Measurements from ENCODE around the gene OR4S2.

The OR4S2 gene

DNA sequence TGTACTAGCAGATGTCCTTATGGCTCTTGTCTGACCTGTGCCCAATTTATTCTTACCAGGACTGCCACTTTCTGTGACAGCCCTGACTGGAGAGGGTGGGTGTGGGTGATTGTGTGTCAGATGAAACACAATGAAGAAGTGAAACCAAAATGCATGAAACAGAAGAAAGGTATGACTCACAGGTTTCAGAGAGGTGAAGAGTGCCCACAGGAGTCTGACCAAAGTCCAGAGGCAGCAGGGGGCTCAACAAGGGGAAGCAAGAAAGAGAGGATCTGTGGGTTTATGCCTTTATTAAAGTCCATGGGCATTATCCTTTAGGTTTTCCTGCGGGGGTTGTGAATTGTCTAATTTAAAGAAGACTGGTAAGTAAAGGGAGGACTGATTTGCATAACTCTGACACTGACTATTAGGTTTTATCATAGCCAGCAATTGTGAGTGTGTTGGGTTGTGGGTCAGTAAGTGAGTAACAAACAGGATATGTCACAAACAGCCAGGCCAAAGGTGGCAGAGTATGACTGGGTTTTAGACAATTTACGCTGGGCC is 10.0 kb downstream of the OR4S2 start:
- H3K4me3 ChIP-seq (replicated peaks; ENCODE audit: low read depth, low read length), result no peak overlapping the region
- no peak for TF ChIP-seq CTCF (IDR thresholded peaks at IDR 0.05; ENCODE audit: low read length, missing control alignments)
- DNase-seq (ENCODE audit: low read depth), result no peak

DNA sequence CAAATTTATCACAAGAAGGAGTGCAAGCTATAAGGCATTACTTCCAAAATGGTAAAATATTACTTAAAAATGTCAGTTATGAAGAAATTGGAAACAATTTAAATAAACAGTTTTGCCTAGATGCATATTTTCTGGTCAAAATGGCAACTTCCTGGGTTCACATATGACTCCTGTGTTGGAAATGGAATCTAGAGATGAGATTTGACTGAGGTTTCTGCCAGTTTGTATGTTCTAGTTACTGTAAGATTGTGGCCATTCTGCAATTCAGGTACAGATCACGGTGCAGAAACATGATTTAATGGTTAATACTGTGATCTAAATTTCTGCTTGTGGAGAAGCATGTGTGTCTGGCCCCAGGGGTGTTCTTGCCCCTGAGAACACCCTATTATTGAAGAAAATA is 10.5 kb downstream of the OR4S2 start:
- TF ChIP-seq CTCF (IDR thresholded peaks at IDR 0.05; ENCODE audit: low read length, missing control alignments), result no peak
- no peak overlapping the region for H3K4me3 ChIP-seq (replicated peaks; ENCODE audit: low read depth, low read length)
- no peak for DNase-seq (ENCODE audit: low read depth)

DNA sequence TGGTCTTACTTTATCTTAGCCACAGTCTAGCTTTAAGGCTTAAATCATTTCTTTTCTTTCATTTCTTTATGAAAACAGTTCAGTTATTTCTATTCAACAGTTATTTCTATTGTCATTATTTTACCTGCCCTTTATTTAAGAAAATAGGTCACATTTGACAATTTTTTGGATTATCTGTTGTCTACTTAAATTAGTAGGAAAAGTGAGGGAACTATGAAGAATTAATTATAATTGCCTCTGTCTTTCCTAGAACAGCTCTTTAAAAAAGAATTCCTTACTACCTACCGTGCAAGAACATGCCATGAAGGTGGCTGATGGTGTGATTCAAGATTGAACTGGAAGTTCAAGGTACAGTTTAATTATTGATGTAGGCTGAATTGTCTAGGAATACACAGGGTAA is 13.8 kb downstream of the OR4S2 start, which contains the start of gene OR4C6:
OR4C6 (plus strand) TSS at position 301 of the 400 bp plus-strand sequence. CDS start 2,966 bp downstream, outside the sequence.
- DNase-seq (ENCODE audit: low read depth), result no peak
- TF ChIP-seq CTCF (IDR thresholded peaks at IDR 0.05; ENCODE audit: low read length, missing control alignments), result no peak
- no peak within 1 kb of the TSS for H3K4me3 ChIP-seq (replicated peaks; ENCODE audit: low read depth, low read length)

DNA sequence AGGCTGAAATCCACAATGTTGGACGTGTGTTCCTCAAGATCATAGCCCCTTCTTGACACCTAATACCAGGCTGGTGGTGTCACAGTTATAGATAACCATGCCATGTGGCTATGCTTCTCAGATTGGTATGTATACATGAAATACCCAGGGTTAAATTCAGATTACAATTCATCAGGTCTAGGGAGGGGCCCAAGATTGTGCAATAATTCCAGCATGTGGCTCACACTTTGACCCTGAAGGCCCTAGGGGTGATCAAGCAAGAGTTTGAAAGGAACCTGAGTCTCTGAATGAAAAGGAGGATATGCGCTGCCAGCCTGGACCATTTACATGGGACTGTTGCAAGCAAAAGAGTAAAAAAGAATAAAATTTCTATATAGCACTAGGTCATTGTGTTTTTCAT is 21.2 kb downstream of the OR4S2 start:
- H3K4me3 ChIP-seq (replicated peaks; ENCODE audit: low read depth, low read length), result no peak overlapping the region
- no peak for TF ChIP-seq CTCF (IDR thresholded peaks at IDR 0.05; ENCODE audit: low read length, missing control alignments)
- DNase-seq (ENCODE audit: low read depth), result no peak

- no peak for TF ChIP-seq CTCF (IDR thresholded peaks at IDR 0.05; ENCODE audit: low read length, missing control alignments)
- no peak overlapping the region for H3K4me3 ChIP-seq (replicated peaks; ENCODE audit: low read depth, low read length)
- DNase-seq (ENCODE audit: low read depth), result no peak
These were observed 25.7 kb downstream of the OR4S2 start for GRCh38 chr11:55673860-55674259.

DNA sequence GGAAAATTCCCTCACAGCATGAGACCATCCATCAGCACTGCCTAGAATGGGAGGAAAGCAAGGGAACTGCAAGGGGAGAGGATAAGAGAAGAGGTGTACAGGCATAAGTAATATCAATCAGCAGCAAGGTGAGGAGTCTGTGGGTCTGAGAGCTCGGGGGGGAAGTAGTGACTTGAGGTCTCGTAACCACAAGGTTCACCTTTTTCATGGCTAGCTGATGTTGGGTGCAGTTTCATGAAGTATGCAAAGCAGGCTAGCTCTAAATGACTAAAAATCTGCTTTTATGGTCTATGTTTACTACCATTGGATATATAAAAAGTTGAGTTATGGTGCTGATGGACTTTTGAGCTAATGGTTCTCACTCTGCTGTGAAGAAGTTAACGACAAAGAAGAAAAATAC is 49.7 kb downstream of the OR4S2 start:
- no peak overlapping the region for H3K4me3 ChIP-seq (replicated peaks; ENCODE audit: low read depth, low read length)
- DNase-seq (ENCODE audit: low read depth), result no peak
- TF ChIP-seq CTCF (IDR thresholded peaks at IDR 0.05; ENCODE audit: low read length, missing control alignments), result no peak

GRCh38 chr11:55701429-55701828 is 53.3 kb downstream of the OR4S2 start:
- DNase-seq (ENCODE audit: low read depth), result no peak
- no peak overlapping the region for H3K4me3 ChIP-seq (replicated peaks; ENCODE audit: low read depth, low read length)
- TF ChIP-seq CTCF (IDR thresholded peaks at IDR 0.05; ENCODE audit: low read length, missing control alignments), result no peak

Measured in fibroblast of pulmonary artery (primary cell).